Astrocyte of the spinal cord (primary cell): Measurements from ENCODE around the gene REX1BD.

Experiments used
- DNase-seq: peaks from one replicate; pipeline ENCODE4 v3.0.0; 2011; ENCODE audit warnings: low read depth, low spot score
- H3K4me3 ChIP-seq: 2 replicates; pipeline ENCODE4 v1.5.1; 2011; ENCODE audit warnings: low read depth, mild to moderate bottlenecking, low read length, moderate library complexity
- in situ Hi-C: cut with HindIII; loops from 2 replicates; pipeline ENCODE4 v1.10.0; 2017; ENCODE audit warnings: low sequenced_read_pairs
- TF ChIP-seq, protein P1 (sequence below): IDR thresholded peaks from 2 replicates; pipeline ENCODE4 v1.5.1; 2012; ENCODE audit warnings: low read depth, mild to moderate bottlenecking, low read length, inconsistent platforms

The REX1BD gene

DNA sequence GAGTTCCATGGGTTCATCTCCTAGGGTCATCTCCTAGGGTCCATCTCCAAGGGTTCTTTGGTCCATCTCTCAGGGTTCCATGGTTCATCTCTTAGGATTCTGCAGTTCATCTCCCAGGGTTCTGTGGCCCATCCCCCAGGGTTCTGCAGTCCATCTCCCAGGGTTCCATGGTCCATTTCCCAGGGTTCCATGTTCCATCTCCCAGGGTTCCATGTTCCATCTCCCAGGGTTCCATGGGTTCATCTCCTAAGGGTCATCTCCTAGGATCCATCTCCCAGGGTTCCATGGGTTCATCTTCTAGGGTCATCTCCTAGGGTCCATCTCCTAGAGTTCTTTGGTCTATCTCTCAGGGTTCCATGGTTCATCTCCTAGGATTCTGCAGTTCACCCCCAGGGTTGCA lies 29.0 kb downstream of the REX1BD start:
- in situ Hi-C loops, result no loop called here
- no peak for DNase-seq
- TF ChIP-seq, protein P1, sequence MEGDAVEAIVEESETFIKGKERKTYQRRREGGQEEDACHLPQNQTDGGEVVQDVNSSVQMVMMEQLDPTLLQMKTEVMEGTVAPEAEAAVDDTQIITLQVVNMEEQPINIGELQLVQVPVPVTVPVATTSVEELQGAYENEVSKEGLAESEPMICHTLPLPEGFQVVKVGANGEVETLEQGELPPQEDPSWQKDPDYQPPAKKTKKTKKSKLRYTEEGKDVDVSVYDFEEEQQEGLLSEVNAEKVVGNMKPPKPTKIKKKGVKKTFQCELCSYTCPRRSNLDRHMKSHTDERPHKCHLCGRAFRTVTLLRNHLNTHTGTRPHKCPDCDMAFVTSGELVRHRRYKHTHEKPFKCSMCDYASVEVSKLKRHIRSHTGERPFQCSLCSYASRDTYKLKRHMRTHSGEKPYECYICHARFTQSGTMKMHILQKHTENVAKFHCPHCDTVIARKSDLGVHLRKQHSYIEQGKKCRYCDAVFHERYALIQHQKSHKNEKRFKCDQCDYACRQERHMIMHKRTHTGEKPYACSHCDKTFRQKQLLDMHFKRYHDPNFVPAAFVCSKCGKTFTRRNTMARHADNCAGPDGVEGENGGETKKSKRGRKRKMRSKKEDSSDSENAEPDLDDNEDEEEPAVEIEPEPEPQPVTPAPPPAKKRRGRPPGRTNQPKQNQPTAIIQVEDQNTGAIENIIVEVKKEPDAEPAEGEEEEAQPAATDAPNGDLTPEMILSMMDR, result no peak
- H3K4me3 ChIP-seq, result no peak overlapping the region

DNA sequence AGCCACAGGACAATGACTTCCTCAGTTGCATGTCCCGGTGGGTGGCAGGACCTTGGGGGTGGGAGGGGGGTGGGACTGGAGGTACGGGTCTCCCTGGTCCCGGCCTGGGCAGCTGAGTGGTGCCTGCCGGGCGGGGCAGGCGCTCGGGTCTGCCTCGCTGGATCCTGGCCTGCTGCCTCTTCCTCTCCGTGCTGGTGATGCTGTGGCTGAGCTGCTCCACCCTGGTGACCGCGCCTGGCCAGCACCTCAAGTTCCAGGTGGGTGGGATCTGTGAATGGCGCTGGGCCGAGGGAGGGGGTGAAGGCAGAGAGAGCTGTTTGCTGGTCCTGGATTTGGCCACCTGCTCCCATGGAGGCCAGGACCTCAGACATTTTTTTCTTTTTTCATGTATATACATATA lies 29.6 kb downstream of the REX1BD start:
- TF ChIP-seq, protein P1, result no peak
- no peak for DNase-seq
- H3K4me3 ChIP-seq, result no peak overlapping the region
- in situ Hi-C loops, result no loop called here

DNA sequence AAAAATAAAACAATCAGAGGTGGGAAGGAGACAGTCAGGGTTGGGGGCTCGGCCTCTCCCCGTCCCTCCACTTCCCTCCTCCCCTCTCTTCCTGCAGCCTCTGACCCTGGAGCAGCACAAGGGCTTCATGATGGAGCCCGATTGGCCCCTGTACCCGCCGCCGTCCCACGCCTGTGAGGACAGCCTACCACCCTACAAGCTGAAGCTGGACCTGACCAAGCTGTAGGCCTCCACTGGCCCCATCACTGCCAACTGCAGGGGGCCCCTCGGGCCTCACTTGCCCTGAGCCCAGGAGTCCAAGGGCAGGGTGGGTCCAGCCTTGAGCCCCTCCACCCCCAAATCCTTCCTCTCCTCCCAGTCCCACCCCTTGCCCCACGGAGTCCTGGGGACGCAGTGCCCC lies 31.7 kb downstream of the REX1BD start:
- in situ Hi-C loops, result no loop called here
- no peak overlapping the region for H3K4me3 ChIP-seq
- TF ChIP-seq, protein P1, result no peak
- no peak for DNase-seq

DNA sequence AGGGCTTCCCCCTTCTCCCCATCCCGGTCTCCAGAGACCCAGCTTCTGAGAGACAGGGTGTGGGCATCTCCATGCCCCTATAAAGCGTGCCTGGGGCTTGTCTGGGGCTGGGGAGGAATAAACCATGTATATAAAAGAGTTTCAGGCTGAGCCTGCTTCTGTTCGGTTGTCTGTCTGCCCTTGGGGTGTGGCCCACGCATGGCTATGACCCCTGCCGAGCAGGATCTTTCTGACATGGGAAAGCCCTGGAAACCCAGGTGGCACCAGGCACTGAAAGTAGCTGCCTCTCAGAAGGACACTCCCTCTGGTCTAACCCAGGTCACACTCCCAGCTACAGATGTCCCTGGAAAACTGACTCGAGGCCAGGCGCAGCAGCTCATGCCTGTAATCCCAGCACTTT lies 32.3 kb downstream of the REX1BD start:
- TF ChIP-seq, protein P1, result no peak
- in situ Hi-C loops, result no loop called here
- no peak overlapping the region for H3K4me3 ChIP-seq
- no peak for DNase-seq

DNA sequence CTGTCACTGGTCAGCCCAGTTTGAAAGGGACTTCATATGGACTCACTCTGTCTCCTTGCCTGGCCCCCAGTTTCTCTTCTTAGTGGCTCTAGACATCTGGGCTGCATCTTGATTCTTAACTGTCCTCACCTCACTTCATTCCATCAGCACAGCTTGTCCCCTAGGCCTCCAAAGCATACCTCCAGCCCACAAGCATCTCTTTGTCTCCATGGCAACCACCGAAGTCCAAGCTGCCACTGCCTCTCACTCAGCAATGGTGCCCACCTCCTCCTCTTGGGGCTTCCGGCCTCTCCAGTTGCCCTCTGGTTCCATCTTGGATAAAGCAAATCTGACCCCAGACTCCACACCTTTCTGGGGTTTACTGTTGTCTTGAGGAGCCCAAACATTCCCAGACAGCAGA lies 38.3 kb downstream of the REX1BD start:
- DNase-seq, result no peak
- TF ChIP-seq, protein P1, result no peak
- in situ Hi-C loops, result no loop called here
- H3K4me3 ChIP-seq, result no peak overlapping the region

DNA sequence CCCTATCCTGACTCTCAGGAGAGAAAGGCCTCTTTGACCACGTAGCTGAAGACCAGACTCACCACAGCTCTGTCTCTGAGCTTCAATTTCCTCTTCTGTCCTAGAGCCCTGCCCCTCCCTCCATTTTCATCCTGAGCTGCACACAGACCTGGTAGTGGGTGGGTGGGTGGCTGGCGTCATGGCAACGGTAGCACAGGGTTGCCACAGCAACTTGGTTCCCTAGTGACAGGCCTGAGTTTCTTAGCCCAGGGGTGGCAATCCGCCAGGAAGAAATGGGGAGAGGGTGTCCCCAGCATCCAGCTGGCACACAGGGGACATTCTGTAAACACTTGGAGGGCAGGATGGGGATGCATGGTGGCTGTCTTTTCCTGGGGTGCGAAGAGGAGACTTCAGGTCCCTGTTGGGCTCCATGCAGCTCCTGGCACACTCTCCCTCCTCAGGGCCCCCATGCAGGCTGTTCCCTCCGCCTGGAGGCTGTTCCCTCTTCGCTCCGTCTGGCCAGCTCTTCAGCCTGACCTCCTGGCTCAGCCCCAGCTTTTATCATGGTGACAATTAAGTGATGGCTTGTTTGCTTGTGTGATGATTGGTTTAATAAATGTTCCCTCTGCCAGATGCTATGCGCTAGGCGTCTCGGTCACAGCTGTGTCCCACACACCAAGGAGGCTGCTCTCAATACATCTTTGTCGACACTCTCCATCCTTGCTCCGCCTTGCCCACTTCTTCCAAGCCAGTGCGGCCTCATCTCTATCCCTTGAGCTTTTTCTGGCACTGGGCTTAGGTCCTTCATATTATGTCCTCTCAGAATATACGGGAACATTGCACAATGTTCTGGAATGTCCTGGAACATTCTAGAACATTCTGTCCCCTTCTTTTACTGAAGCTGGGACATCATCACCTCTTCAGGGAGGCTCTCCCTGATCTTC lies 40.8 kb downstream of the REX1BD start:
- H3K4me3 ChIP-seq, result no peak overlapping the region
- no peak for DNase-seq
- TF ChIP-seq, protein P1, result no peak
- in situ Hi-C loops, result no loop called here
